Testis (tissue), 3 donors: ENCODE measurements around the gene SPAG9. TPM values are rescaled to one million over a fixed set of nuclear protein-coding genes. Genes with fewer than 3 reads are reported as not detected.

Source experiments
- DNase-seq: peaks from one replicate; pipeline ENCODE4 v3.0.0-alpha.2; 2019
- H3K27ac ChIP-seq, 2 donors: fragments of 200-600 bp; sonication (generic); one replicate each; pipeline ENCODE4 v1.5.1; 2019
- H3K27me3 ChIP-seq: fragments of 200-600 bp; sonication (generic); one replicate; pipeline ENCODE4 v1.5.1; 2019
- H3K36me3 ChIP-seq: fragments of 200-600 bp; sonication (generic); one replicate; pipeline ENCODE4 v1.5.1; 2017; ENCODE audit warnings: low read depth; ENCODE audit errors: missing control alignments
- H3K4me1 ChIP-seq: fragments of 200-600 bp; sonication (generic); one replicate; pipeline ENCODE4 v1.5.1; 2019
- H3K4me3 ChIP-seq, 2 donors: fragments of 200-600 bp; sonication (generic); one replicate each; pipeline ENCODE4 v1.5.1; 2017 to 2019
- H3K9me3 ChIP-seq: fragments of 200-600 bp; sonication (generic); one replicate; pipeline ENCODE4 v1.5.1; 2017
- CTCF ChIP-seq, 3 experiments: fragments of 450-650 bp in 2 of 3; fragments of 200-600 bp in 1 of 3; sonication (generic) in 1 of 3; IDR thresholded peaks; one replicate each; pipeline ENCODE4 v1.5.1; 2016 to 2019; ENCODE audit warnings: antibody characterized with exemption in 3 of 3, mild to moderate bottlenecking in 2 of 3, moderate library complexity in 1 of 3
- POLR2A ChIP-seq: fragments of 450-650 bp; IDR thresholded peaks from one replicate; pipeline ENCODE4 v1.6.1; 2017; ENCODE audit warnings: antibody characterized with exemption, mild to moderate bottlenecking, moderate library complexity
- WGBS, 2 donors: methylation state at CpG; one replicate each; pipeline ENCODE4 v1.1.5; 2018; 5-methylcytosine and 5-hydroxymethylcytosine counted together
- intact Hi-C: fragments of 100-400 bp; cut with DNase I; formaldehyde crosslinking; loops from one replicate; pipeline ENCODE4 v1.15.1; 2023; ENCODE audit warnings: low total_unique reads
- polyA plus RNA-seq: library from polyadenylated mRNA; stranded (reverse); fragments of 350-450 nt; fragmentation: Illumina TruSeq; extraction: RNeasy Lipid Tissue Mini Kit (QIAGEN cat#74804); gene quantifications from one replicate; pipeline ENCODE4 v1.2.3, GENCODE V29; 2014; ENCODE audit warnings: low read depth, low replicate concordance; ENCODE audit not compliant: insufficient read depth
- total RNA-seq, 2 donors: library from RNA; depleted of rRNA; stranded (reverse); fragments of >200 nt; gene quantifications; one replicate each; pipeline ENCODE4 v1.2.3, GENCODE V29; 2016

SPAG9 gene
- total and polyA plus RNA-seq, 3 donors from 2014 or later = 157 to 165 (median 159) TPM

- Histone ChIP-seq H3K27me3 (no peaks in the 10 kb centered on the region), H3K4me1 (peaks cover 4% of the 10 kb centered on the region), H3K36me3 (no peaks in the 10 kb centered on the region), H3K4me3 (peak overlapping the region; percentile 63 to 78), H3K27ac (peak overlapping the region; percentile 76 to 88), H3K9me3 (no peaks in the 10 kb centered on the region)
- TF ChIP-seq CTCF (IDR thresholded peaks at IDR 0.05) (no peak), POLR2A (no peak)
- DNase-seq = peak; percentile 22
- intact Hi-C loops = loop anchor here (10.0 kb wide), 1 partner anchor 148 kb away; no protein-coding TSS in a partner anchor
- 7 to 17% methylated on average over 8 of the region's 8 CpGs for WGBS, 2 donors
Measured at GRCh38 chr17:51152766-51153209, 32.1 kb upstream of the SPAG9 start.

GRCh38 chr17:51150932-51151331 is 30.3 kb upstream of the SPAG9 start:
- intact Hi-C loops = loop anchor here (10.0 kb wide), 1 partner anchor 146 kb away; no protein-coding TSS in a partner anchor
- no peak overlapping the region for H3K27ac ChIP-seq
- H3K9me3 ChIP-seq = no peaks in the 10 kb centered on the region
- no peak overlapping the region for H3K4me3 ChIP-seq
- H3K36me3 ChIP-seq = no peaks in the 10 kb centered on the region
- TF ChIP-seq CTCF (IDR thresholded peaks at IDR 0.05) (no peak), POLR2A (no peak)
- no peaks in the 10 kb centered on the region for H3K27me3 ChIP-seq
- H3K4me1 ChIP-seq = peaks cover 4% of the 10 kb centered on the region
- DNase-seq = no peak
- WGBS, 2 donors = 64 to 75% methylated on average over 5 of the region's 5 CpGs

GRCh38 chr17:51149163-51149562 is 28.5 kb upstream of the SPAG9 start:
- no peak for DNase-seq
- Histone ChIP-seq H3K27ac (no peak overlapping the region), H3K27me3 (no peaks in the 10 kb centered on the region), H3K9me3 (no peaks in the 10 kb centered on the region), H3K36me3 (no peaks in the 10 kb centered on the region), H3K4me3 (no peak overlapping the region), H3K4me1 (peaks cover 4% of the 10 kb centered on the region)
- intact Hi-C loops = no loop called here
- 77 to 95% methylated on average over 2 of the region's 2 CpGs for WGBS, 2 donors
- TF ChIP-seq POLR2A = no peak
- TF ChIP-seq CTCF (IDR thresholded peaks at IDR 0.05) = no peak

- Histone ChIP-seq H3K27ac (no peak overlapping the region), H3K36me3 (no peaks in the 10 kb centered on the region), H3K4me1 (peaks cover 3% of the 10 kb centered on the region), H3K9me3 (no peaks in the 10 kb centered on the region), H3K4me3 (no peak overlapping the region), H3K27me3 (no peaks in the 10 kb centered on the region)
- no peak for DNase-seq
- WGBS, 2 donors = 84% methylated on average over 4 of the region's 4 CpGs
- no peak for TF ChIP-seq CTCF (IDR thresholded peaks at IDR 0.05)
- TF ChIP-seq POLR2A = no peak
- intact Hi-C loops = no loop called here
Measured at GRCh38 chr17:51147650-51148049, 27.0 kb upstream of the SPAG9 start.

- Histone ChIP-seq H3K27ac (no peak overlapping the region), H3K36me3 (no peaks in the 10 kb centered on the region), H3K4me1 (no peaks in the 10 kb centered on the region), H3K27me3 (no peaks in the 10 kb centered on the region), H3K9me3 (no peaks in the 10 kb centered on the region), H3K4me3 (no peak overlapping the region)
- DNase-seq = no peak
- intact Hi-C loops = no loop called here
- TF ChIP-seq CTCF (IDR thresholded peaks at IDR 0.05) (no peak), POLR2A (no peak)
- 39 to 57% methylated on average over 6 of the region's 6 CpGs for WGBS, 2 donors
Measured at GRCh38 chr17:51144266-51145022, 23.8 kb upstream of the SPAG9 start.
